Measurements from ENCODE around the gene ZAR1. TPM values are rescaled to one million over a fixed set of nuclear protein-coding genes. Genes with fewer than 3 reads are reported as not detected.

Gene ZAR1
- polyA plus RNA-seq, 1 donor (not counting 4 experiments of a cell fraction or from before 2014, with no cell fraction given), result not detected

DNA sequence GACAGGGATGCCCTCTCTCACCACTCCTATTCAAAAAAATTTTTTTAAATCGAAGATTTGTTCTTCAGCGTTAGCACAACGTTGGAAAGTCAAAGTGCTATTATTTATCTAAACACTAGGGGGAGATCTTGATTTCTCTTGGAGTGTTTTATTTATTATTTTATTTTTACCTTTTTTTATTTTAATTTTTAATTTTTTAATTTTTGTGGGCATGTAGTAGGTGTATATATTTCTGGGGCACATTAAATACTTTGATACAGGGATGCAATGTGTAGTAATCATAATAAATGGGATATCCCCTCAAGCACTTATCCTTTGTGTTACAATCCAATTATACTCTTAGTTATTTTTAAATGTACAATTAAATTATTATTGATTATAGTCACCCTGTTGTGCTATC, 44.3 kb upstream of the ZAR1 start:
- no peak overlapping the region for H2AFZ ChIP-seq (ENCODE audit: control insufficient read depth, low read length)
- FAIRE-seq, result no peak

DNA sequence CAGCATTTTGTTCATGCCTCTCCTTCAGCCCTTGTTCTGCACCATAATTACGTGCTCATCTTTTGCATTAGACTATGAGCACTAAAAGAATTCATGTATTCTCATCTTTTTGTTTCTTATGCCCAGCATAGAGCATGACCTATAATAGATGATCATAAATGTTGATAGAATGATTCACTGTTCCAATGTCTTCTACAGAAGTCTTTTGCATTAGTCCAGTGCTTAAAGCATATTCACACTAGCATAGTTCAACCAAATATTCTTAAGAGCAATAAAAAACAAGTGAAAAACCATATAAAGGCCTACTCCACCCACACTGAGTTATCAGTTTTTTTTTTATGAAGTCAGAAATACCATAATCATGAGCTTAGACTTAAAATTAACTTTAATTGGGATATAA, 43.4 kb upstream of the ZAR1 start:
- Histone ChIP-seq H3K4me2 (ENCODE audit: control insufficient read depth, extremely low read depth, insufficient read depth, low read depth, low read length) (no peak overlapping the region), H3K9me1 (ENCODE audit: control insufficient read depth, extremely low read depth, insufficient read depth, low read length) (no peaks in the 10 kb centered on the region), H3K4me3 (ENCODE audit: control insufficient read depth in 2 of 3, extremely low read depth in 1 of 3, insufficient read depth in 2 of 3, low read depth in 1 of 3, low read length in 3 of 3) (no peak overlapping the region), H3K27me3 (ENCODE audit: control insufficient read depth, extremely low read depth, insufficient read depth, low read length) (no peaks in the 10 kb centered on the region), H3K4me1 (ENCODE audit: control insufficient read depth, extremely low read depth, insufficient read depth, low read length) (no peaks in the 10 kb centered on the region), H2AFZ (ENCODE audit: control insufficient read depth, low read length) (no peak overlapping the region), H3K36me3 (ENCODE audit: control insufficient read depth in 2 of 2, extremely low read depth in 1 of 2, insufficient read depth in 2 of 2, low read length in 2 of 2) (no peaks in the 10 kb centered on the region), H3K27ac (ENCODE audit: control insufficient read depth, insufficient read depth, low read length) (no peak overlapping the region), H3K79me2 (ENCODE audit: control insufficient read depth, insufficient read depth, low read length) (no peaks in the 10 kb centered on the region), H3K9ac (ENCODE audit: control insufficient read depth, extremely low read depth, insufficient read depth, low read length) (no peak overlapping the region), H4K20me1 (ENCODE audit: control insufficient read depth, extremely low read depth, insufficient read depth, low read length) (no peaks in the 10 kb centered on the region), H3K9me3 (ENCODE audit: control insufficient read depth, low read depth, low read length) (no peaks in the 10 kb centered on the region)
- dilution Hi-C loops (cut with MboI; ENCODE audit: extremely low pct_ligation_motif_present, low sequenced_read_pairs), result no loop called here
- FAIRE-seq, result no peak
- no peak for TF ChIP-seq EZH2 (IDR thresholded peaks at IDR 0.05; ENCODE audit: low read length)
- TF ChIP-seq, protein P1, sequence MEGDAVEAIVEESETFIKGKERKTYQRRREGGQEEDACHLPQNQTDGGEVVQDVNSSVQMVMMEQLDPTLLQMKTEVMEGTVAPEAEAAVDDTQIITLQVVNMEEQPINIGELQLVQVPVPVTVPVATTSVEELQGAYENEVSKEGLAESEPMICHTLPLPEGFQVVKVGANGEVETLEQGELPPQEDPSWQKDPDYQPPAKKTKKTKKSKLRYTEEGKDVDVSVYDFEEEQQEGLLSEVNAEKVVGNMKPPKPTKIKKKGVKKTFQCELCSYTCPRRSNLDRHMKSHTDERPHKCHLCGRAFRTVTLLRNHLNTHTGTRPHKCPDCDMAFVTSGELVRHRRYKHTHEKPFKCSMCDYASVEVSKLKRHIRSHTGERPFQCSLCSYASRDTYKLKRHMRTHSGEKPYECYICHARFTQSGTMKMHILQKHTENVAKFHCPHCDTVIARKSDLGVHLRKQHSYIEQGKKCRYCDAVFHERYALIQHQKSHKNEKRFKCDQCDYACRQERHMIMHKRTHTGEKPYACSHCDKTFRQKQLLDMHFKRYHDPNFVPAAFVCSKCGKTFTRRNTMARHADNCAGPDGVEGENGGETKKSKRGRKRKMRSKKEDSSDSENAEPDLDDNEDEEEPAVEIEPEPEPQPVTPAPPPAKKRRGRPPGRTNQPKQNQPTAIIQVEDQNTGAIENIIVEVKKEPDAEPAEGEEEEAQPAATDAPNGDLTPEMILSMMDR (optimal IDR thresholded peaks at IDR 0.05 in 1 of 3, IDR thresholded peaks at IDR 0.05 in 1 of 3, conservative IDR thresholded peaks at IDR 0.05 in 1 of 3; ENCODE audit: extremely low read depth in 1 of 3, insufficient read depth in 2 of 3, low read length in 3 of 3), result no peak
- no peak for DNase-seq (ENCODE audit: low read depth, low spot score)

More for the DNA sequence above, 44.3 kb upstream of the ZAR1 start:
- no peak for TF ChIP-seq EZH2 (IDR thresholded peaks at IDR 0.05; ENCODE audit: low read length)
- TF ChIP-seq, protein P1 (optimal IDR thresholded peaks at IDR 0.05 in 1 of 3, IDR thresholded peaks at IDR 0.05 in 1 of 3, conservative IDR thresholded peaks at IDR 0.05 in 1 of 3; ENCODE audit: extremely low read depth in 1 of 3, insufficient read depth in 2 of 3, low read length in 3 of 3), result no peak
- Histone ChIP-seq H3K4me1 (ENCODE audit: control insufficient read depth, extremely low read depth, insufficient read depth, low read length) (no peaks in the 10 kb centered on the region), H3K27me3 (ENCODE audit: control insufficient read depth, extremely low read depth, insufficient read depth, low read length) (no peaks in the 10 kb centered on the region), H3K4me2 (ENCODE audit: control insufficient read depth, extremely low read depth, insufficient read depth, low read depth, low read length) (no peak overlapping the region), H3K9me3 (ENCODE audit: control insufficient read depth, low read depth, low read length) (no peaks in the 10 kb centered on the region), H4K20me1 (ENCODE audit: control insufficient read depth, extremely low read depth, insufficient read depth, low read length) (no peaks in the 10 kb centered on the region), H3K27ac (ENCODE audit: control insufficient read depth, insufficient read depth, low read length) (no peak overlapping the region), H3K4me3 (ENCODE audit: control insufficient read depth in 2 of 3, extremely low read depth in 1 of 3, insufficient read depth in 2 of 3, low read depth in 1 of 3, low read length in 3 of 3) (no peak overlapping the region), H3K36me3 (ENCODE audit: control insufficient read depth in 2 of 2, extremely low read depth in 1 of 2, insufficient read depth in 2 of 2, low read length in 2 of 2) (no peaks in the 10 kb centered on the region), H3K9ac (ENCODE audit: control insufficient read depth, extremely low read depth, insufficient read depth, low read length) (no peak overlapping the region), H3K9me1 (ENCODE audit: control insufficient read depth, extremely low read depth, insufficient read depth, low read length) (no peaks in the 10 kb centered on the region), H3K79me2 (ENCODE audit: control insufficient read depth, insufficient read depth, low read length) (no peaks in the 10 kb centered on the region)
- dilution Hi-C loops (cut with MboI; ENCODE audit: extremely low pct_ligation_motif_present, low sequenced_read_pairs), result no loop called here
- no peak for DNase-seq (ENCODE audit: low read depth, low spot score)
